Tibial nerve (tissue), 4 donors: Measurements from ENCODE around the gene ELFN1. TPM values are rescaled to one million over a fixed set of nuclear protein-coding genes. Genes with fewer than 3 reads are reported as not detected.

ENCODE experiments used
- DNase-seq, 2 donors: peaks; one replicate each; pipeline ENCODE4 v3.0.0-alpha.2; 2019; ENCODE audit warnings: low spot score in 2 of 2
- H3K27ac ChIP-seq, 4 donors: fragments of 200-600 bp; sonication (generic) in 3 of 4; one replicate each; pipeline ENCODE4 v1.5.1; 2017 to 2019; ENCODE audit warnings: mild to moderate bottlenecking in 1 of 4
- H3K27me3 ChIP-seq, 2 donors: fragments of 200-600 bp; sonication (generic) in 1 of 2; one replicate each; pipeline versions ENCODE4 v1.5.1 to v1.6.0; 2017 to 2019
- H3K36me3 ChIP-seq, 3 donors: fragments of 200-600 bp; sonication (generic); one replicate each; pipeline ENCODE4 v1.5.1; 2018 to 2019
- H3K4me1 ChIP-seq, 4 donors: fragments of 200-600 bp; sonication (generic) in 3 of 4; one replicate each; pipeline ENCODE4 v1.5.1; 2017 to 2019
- H3K4me3 ChIP-seq, 4 donors: fragments of 200-600 bp; sonication (generic) in 3 of 4; one replicate each; pipeline ENCODE4 v1.5.1; 2017 to 2019; ENCODE audit warnings: mild to moderate bottlenecking in 1 of 4, moderate library complexity in 1 of 4
- H3K9me3 ChIP-seq, 4 donors: fragments of 200-600 bp; sonication (generic) in 3 of 4; one replicate each; pipeline ENCODE4 v1.5.1; 2017 to 2019
- EP300 ChIP-seq, 2 donors: sonication (generic); formaldehyde crosslinking; IDR thresholded peaks; one replicate each; pipeline ENCODE4 v1.6.1; 2017; ENCODE audit warnings: antibody characterized with exemption in 2 of 2, mild to moderate bottlenecking in 1 of 2
- POLR2A ChIP-seq, 2 donors: fragments of 450-650 bp; IDR thresholded peaks; one replicate each; pipeline ENCODE4 v1.6.1; 2017; ENCODE audit warnings: antibody characterized with exemption in 2 of 2, mild to moderate bottlenecking in 2 of 2, moderate library complexity in 2 of 2
- WGBS, 2 donors: methylation state at CpG; one replicate each; pipeline ENCODE4 v1.1.5; 2018; 5-methylcytosine and 5-hydroxymethylcytosine counted together
- total RNA-seq, 4 donors: library from RNA; depleted of rRNA; stranded (reverse); fragments of >200 nt; gene quantifications; one replicate each; pipeline ENCODE4 v1.1.0, GENCODE V29; 2016
- TF ChIP-seq, protein P1 (sequence below), 5 experiments: fragments of 200-600 bp in 3 of 5; fragments of 450-650 bp in 2 of 5; sonication (generic) in 3 of 5; IDR thresholded peaks; one replicate each; pipeline ENCODE4 v1.5.1; 2016 to 2019; ENCODE audit warnings: antibody characterized with exemption in 5 of 5, mild to moderate bottlenecking in 3 of 5, moderate library complexity in 2 of 5

ELFN1 gene
- total RNA-seq, 4 donors from 2014 or later: 0.21 to 2.4 (median 1.5) TPM

- DNase-seq: no peak
- TF ChIP-seq POLR2A (IDR thresholded peaks at IDR 0.05): no peak
- no peak for TF ChIP-seq EP300 (IDR thresholded peaks at IDR 0.05)
- TF ChIP-seq, protein P1, sequence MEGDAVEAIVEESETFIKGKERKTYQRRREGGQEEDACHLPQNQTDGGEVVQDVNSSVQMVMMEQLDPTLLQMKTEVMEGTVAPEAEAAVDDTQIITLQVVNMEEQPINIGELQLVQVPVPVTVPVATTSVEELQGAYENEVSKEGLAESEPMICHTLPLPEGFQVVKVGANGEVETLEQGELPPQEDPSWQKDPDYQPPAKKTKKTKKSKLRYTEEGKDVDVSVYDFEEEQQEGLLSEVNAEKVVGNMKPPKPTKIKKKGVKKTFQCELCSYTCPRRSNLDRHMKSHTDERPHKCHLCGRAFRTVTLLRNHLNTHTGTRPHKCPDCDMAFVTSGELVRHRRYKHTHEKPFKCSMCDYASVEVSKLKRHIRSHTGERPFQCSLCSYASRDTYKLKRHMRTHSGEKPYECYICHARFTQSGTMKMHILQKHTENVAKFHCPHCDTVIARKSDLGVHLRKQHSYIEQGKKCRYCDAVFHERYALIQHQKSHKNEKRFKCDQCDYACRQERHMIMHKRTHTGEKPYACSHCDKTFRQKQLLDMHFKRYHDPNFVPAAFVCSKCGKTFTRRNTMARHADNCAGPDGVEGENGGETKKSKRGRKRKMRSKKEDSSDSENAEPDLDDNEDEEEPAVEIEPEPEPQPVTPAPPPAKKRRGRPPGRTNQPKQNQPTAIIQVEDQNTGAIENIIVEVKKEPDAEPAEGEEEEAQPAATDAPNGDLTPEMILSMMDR (IDR thresholded peaks at IDR 0.05): no peak
- peaks cover 0 to 32% (median 27%) of the 10 kb centered on the region in 4 donors for H3K4me1 ChIP-seq
- no peak overlapping the region for H3K4me3 ChIP-seq
- H3K9me3 ChIP-seq: peaks cover 0 to 2% (median 0%) of the 10 kb centered on the region in 4 donors
- no peaks in the 10 kb centered on the region for H3K36me3 ChIP-seq
- no peak overlapping the region for H3K27ac ChIP-seq
- peaks cover 5 to 70% of the 10 kb centered on the region in 2 donors for H3K27me3 ChIP-seq
- WGBS, 2 donors: 62 to 71% methylated on average over 2 to 3 of the region's 3 CpGs
Observed at GRCh38 chr7:1662101-1662500, 8.0 kb upstream of the ELFN1 start.

GRCh38 chr7:1662767-1663166 is 7.3 kb upstream of the ELFN1 start:
- Histone ChIP-seq H3K4me1 (peaks cover 0 to 39% (median 33%) of the 10 kb centered on the region in 4 donors), H3K27ac (no peak overlapping the region), H3K9me3 (peaks cover 0 to 2% (median 0%) of the 10 kb centered on the region in 4 donors), H3K4me3 (no peak overlapping the region), H3K36me3 (no peaks in the 10 kb centered on the region), H3K27me3 (peaks cover 5 to 70% of the 10 kb centered on the region in 2 donors)
- WGBS, 2 donors: 72 to 75% methylated on average over 13 of the region's 13 CpGs
- TF ChIP-seq EP300 (IDR thresholded peaks at IDR 0.05) (no peak), POLR2A (IDR thresholded peaks at IDR 0.05) (no peak)
- TF ChIP-seq, protein P1 (IDR thresholded peaks at IDR 0.05): no peak
- DNase-seq: no peak

- TF ChIP-seq, protein P1 (IDR thresholded peaks at IDR 0.05): no peak
- no peak for TF ChIP-seq EP300 (IDR thresholded peaks at IDR 0.05)
- peaks cover 0 to under 1% (median 0%) of the 10 kb centered on the region in 4 donors for H3K9me3 ChIP-seq
- H3K27ac ChIP-seq: no peak overlapping the region
- DNase-seq: no peak
- no peak overlapping the region for H3K4me3 ChIP-seq
- H3K27me3 ChIP-seq: peaks cover 5 to 74% of the 10 kb centered on the region in 2 donors
- H3K36me3 ChIP-seq: no peaks in the 10 kb centered on the region
- H3K4me1 ChIP-seq: peaks cover 0 to 43% (median 33%) of the 10 kb centered on the region in 4 donors
- 54 to 69% methylated on average over 11 of the region's 11 CpGs for WGBS, 2 donors
Observed at GRCh38 chr7:1663223-1663622, 6.9 kb upstream of the ELFN1 start.

- no peaks in the 10 kb centered on the region for H3K36me3 ChIP-seq
- peak overlapping the region; percentile 33 to 58 (median 52) for H3K4me3 ChIP-seq
- peaks cover 0 to 44% (median 33%) of the 10 kb centered on the region in 4 donors for H3K4me1 ChIP-seq
- TF ChIP-seq EP300 (IDR thresholded peaks at IDR 0.05) (no peak), POLR2A (IDR thresholded peaks at IDR 0.05) (no peak)
- TF ChIP-seq, protein P1 (IDR thresholded peaks at IDR 0.05): no peak
- no peak overlapping the region for H3K27ac ChIP-seq
- no peak for DNase-seq
- WGBS, 2 donors: 8% methylated on average over 16 to 44 of the region's 56 CpGs
- H3K9me3 ChIP-seq: no peaks in the 10 kb centered on the region
- peaks cover 5 to 80% of the 10 kb centered on the region in 2 donors for H3K27me3 ChIP-seq
Observed at GRCh38 chr7:1663857-1664651, 6.0 kb upstream of the ELFN1 start.
